GM21528 (cell line): ENCODE data around the gene SLC40A1.
A peak's percentile ranks its signal among the peaks of the same experiment; 100 is the strongest.

Source experiments
- ATAC-seq: cut with Tn5 transposase; IDR thresholded peaks from one replicate; pipeline ENCODE4 v1.9.1; 2021; ENCODE audit warnings: mild to moderate bottlenecking, moderate library complexity; ENCODE audit not compliant: unreplicated experiment, low FRiP score

The SLC40A1 gene

GRCh38 chr2:189601043-189601442, 20.5 kb upstream of the SLC40A1 start:
- no peak for ATAC-seq

- ATAC-seq, result no peak
Measured at GRCh38 chr2:189599245-189599644, 18.7 kb upstream of the SLC40A1 start.

- ATAC-seq, result no peak
Measured at GRCh38 chr2:189595417-189595816, 14.8 kb upstream of the SLC40A1 start.

GRCh38 chr2:189594305-189594704, 13.7 kb upstream of the SLC40A1 start:
- no peak for ATAC-seq

GRCh38 chr2:189593115-189593514, 12.5 kb upstream of the SLC40A1 start:
- no peak for ATAC-seq

- ATAC-seq, result no peak
Measured at GRCh38 chr2:189592353-189592984, 11.9 kb upstream of the SLC40A1 start.

- ATAC-seq, result no peak
Measured at GRCh38 chr2:189587780-189588179, 7.2 kb upstream of the SLC40A1 start.

GRCh38 chr2:189585226-189585756, 4.7 kb upstream of the SLC40A1 start:
- ATAC-seq, result no peak

GRCh38 chr2:189584686-189585085, 4.1 kb upstream of the SLC40A1 start:
- ATAC-seq, result no peak

GRCh38 chr2:189583227-189584198, 2.9 kb upstream of the SLC40A1 start:
- ATAC-seq, result no peak

GRCh38 chr2:189582809-189583192, 2.2 kb upstream of the SLC40A1 start:
- no peak for ATAC-seq

- ATAC-seq, result no peak
Measured at GRCh38 chr2:189582140-189582808, 1.7 kb upstream of the SLC40A1 start.

GRCh38 chr2:189581354-189582139, 961 bp upstream of the SLC40A1 start:
- ATAC-seq, result no peak

GRCh38 chr2:189580241-189580651, 340 bp downstream of the SLC40A1 start:
- ATAC-seq, result peak; percentile 48

- ATAC-seq, result no peak
Measured at GRCh38 chr2:189579585-189580186, 900 bp downstream of the SLC40A1 start.

GRCh38 chr2:189578272-189578950, 2.2 kb downstream of the SLC40A1 start:
- ATAC-seq, result no peak

- ATAC-seq, result no peak
Measured at GRCh38 chr2:189577121-189577520, 3.5 kb downstream of the SLC40A1 start.

GRCh38 chr2:189576396-189576795, 4.2 kb downstream of the SLC40A1 start:
- ATAC-seq, result no peak

GRCh38 chr2:189574793-189575475, 5.7 kb downstream of the SLC40A1 start:
- no peak for ATAC-seq
